HepG2 (cell line): Measurements from ENCODE around the gene MEF2A. TPM values are rescaled to one million over a fixed set of nuclear protein-coding genes. Genes with fewer than 3 reads are reported as not detected.

Source experiments
- ATAC-seq: fragments of 200-7000 bp; cut with Tn5 transposase; 3 replicates; pipeline ENCODE4 v1.9.1; 2020; ENCODE audit warnings: mild to moderate bottlenecking, moderate library complexity
- BruUV-seq: library from RNA; stranded (reverse); fragments of 400-500 nt; replicated peaks from 2 replicates; lab custom pipeline; 2021; lab: Mats Ljungman, UMichigan
- CTCF ChIA-PET: fragments of 300-600 bp; formaldehyde crosslinking; extraction: SDS; loops from one replicate; lab custom pipeline; 2021; ENCODE audit warnings: low total read pairs, inconsistent platforms, low intra/inter-chr PET ratio; lab: Yijun Ruan, JAX
- POLR2A ChIA-PET: fragments of 350-600 bp; sonication (Branson Sonifier 250); formaldehyde crosslinking; loops from one replicate; lab custom pipeline; 2020; ENCODE audit warnings: antibody characterized with exemption, inconsistent platforms; lab: Yijun Ruan, JAX
- DNase-seq: peaks from one replicate; pipeline ENCODE4 v3.0.0-alpha.2; 2015; ENCODE audit warnings: low spot score
- FAIRE-seq: peaks from 3 replicates; lab custom pipeline; 2011; peaks lifted over from hg19 to GRCh38; lab: Jason Lieb, UNC
- H2AFZ ChIP-seq: one replicate; pipeline ENCODE4 v1.6.1; 2011; ENCODE audit warnings: low read length, inconsistent platforms
- H3K27ac ChIP-seq: fragments of 300-600 bp; 3 replicates; pipeline ENCODE4 v1.8.0; 2011; ENCODE audit warnings: mixed run types, mild to moderate bottlenecking, mixed read lengths, low read length, inconsistent platforms; ENCODE audit not compliant: insufficient read depth; ENCODE audit errors: extremely low read length
- H3K27me3 ChIP-seq, 2 experiments: fragments of 200-600 bp in 1 of 2; 2 replicates in 1 of 2; 3 replicates in 1 of 2; pipeline versions ENCODE4 v1.6.0 to v1.8.0; 2011; ENCODE audit warnings: low read length in 2 of 2, mild to moderate bottlenecking in 2 of 2, moderate library complexity in 2 of 2, inconsistent platforms in 1 of 2; ENCODE audit not compliant: insufficient read depth in 2 of 2, control insufficient read depth in 1 of 2
- H3K36me3 ChIP-seq, 2 experiments: fragments of 200-600 bp in 1 of 2; replicated peaks in 1 of 2; 2 replicates in 1 of 2; 3 replicates in 1 of 2; pipeline versions ENCODE4 v1.5.1 to v1.8.0; 2011; ENCODE audit warnings: low read length in 2 of 2, inconsistent platforms in 1 of 2; ENCODE audit not compliant: insufficient read depth in 2 of 2, control insufficient read depth in 1 of 2
- H3K4me1 ChIP-seq: 2 replicates; pipeline ENCODE4 v1.5.1; 2012; ENCODE audit warnings: low read length, inconsistent platforms; ENCODE audit not compliant: insufficient read depth
- H3K4me2 ChIP-seq: 2 replicates; pipeline ENCODE4 v1.6.0; 2011; ENCODE audit warnings: low read depth, low read length, inconsistent platforms
- H3K4me3 ChIP-seq, 3 experiments: fragments of 200-600 bp in 1 of 3; sonication (generic), shearing (Covaris generic) in 1 of 3; replicated peaks in 1 of 3; 2 replicates each; pipeline ENCODE4 v1.5.1; 2011 to 2016; ENCODE audit warnings: low read length in 3 of 3, inconsistent platforms in 2 of 3, low read depth in 2 of 3, mild to moderate bottlenecking in 2 of 3, control low read depth in 1 of 3, mixed read lengths in 1 of 3; ENCODE audit not compliant: insufficient read depth in 1 of 3
- H3K79me2 ChIP-seq: one replicate; pipeline ENCODE4 v1.6.1; 2011; ENCODE audit warnings: low read length, inconsistent platforms; ENCODE audit not compliant: insufficient read depth
- H3K9ac ChIP-seq: 2 replicates; pipeline ENCODE4 v1.6.0; 2011; ENCODE audit warnings: mild to moderate bottlenecking, low read depth, low read length, inconsistent platforms; ENCODE audit not compliant: insufficient read depth
- H3K9me3 ChIP-seq: 2 replicates; pipeline ENCODE4 v1.5.1; 2012; ENCODE audit warnings: mild to moderate bottlenecking, low read length
- H4K20me1 ChIP-seq: 2 replicates; pipeline ENCODE4 v1.6.0; 2011; ENCODE audit warnings: inconsistent platforms, mild to moderate bottlenecking, low read length, moderate library complexity; ENCODE audit not compliant: insufficient read depth
- EHMT2 ChIP-seq: fragments of 200-600 bp; sonication (generic); IDR thresholded peaks from 2 replicates; pipeline ENCODE4 v1.7.0; 2017; ENCODE audit warnings: antibody characterized with exemption, low read depth, low read length, borderline replicate concordance
- JDP2 ChIP-seq: sonication (generic); formaldehyde crosslinking; IDR thresholded peaks from 2 replicates; pipeline ENCODE4 v1.8.1; 2022; ENCODE audit warnings: missing genetic modification reagents, borderline replicate concordance
- PRDM10 ChIP-seq: sonication (generic); formaldehyde crosslinking; IDR thresholded peaks from 2 replicates; pipeline ENCODE4 v1.4.0; 2020; ENCODE audit warnings: low read depth, missing genetic modification reagents
- PTBP1 ChIP-seq: fragments of 200-400 bp; formaldehyde crosslinking; IDR thresholded peaks from 2 replicates; pipeline ENCODE4 v1.6.1; 2018; ENCODE audit warnings: low read length, low read depth; ENCODE audit not compliant: poor library complexity, severe bottlenecking
- YEATS2 ChIP-seq: sonication (generic); formaldehyde crosslinking; IDR thresholded peaks from 2 replicates; pipeline ENCODE4 v1.4.0; 2020; ENCODE audit warnings: missing genetic modification reagents, borderline replicate concordance
- ZBTB34 ChIP-seq: sonication (generic); formaldehyde crosslinking; IDR thresholded peaks from 2 replicates; pipeline ENCODE4 v1.8.0; 2022; ENCODE audit warnings: mild to moderate bottlenecking, missing genetic modification reagents
- ZBTB43 ChIP-seq: sonication (generic); formaldehyde crosslinking; conservative IDR thresholded peaks from 2 replicates; pipeline ENCODE4 v1.4.0; 2020; ENCODE audit warnings: missing genetic modification reagents
- ZBTB8A ChIP-seq: sonication (generic); formaldehyde crosslinking; IDR thresholded peaks from 2 replicates; pipeline ENCODE4 v1.4.0; 2020; ENCODE audit warnings: mild to moderate bottlenecking, low read depth, missing genetic modification reagents, borderline replicate concordance
- ZNF432 ChIP-seq: sonication (generic); formaldehyde crosslinking; IDR thresholded peaks from 2 replicates; pipeline ENCODE4 v1.5.0; 2020; ENCODE audit warnings: missing genetic modification reagents, mild to moderate bottlenecking, borderline replicate concordance
- ZNF562 ChIP-seq: sonication (generic); formaldehyde crosslinking; IDR thresholded peaks from 2 replicates; pipeline ENCODE4 v1.8.0; 2022; ENCODE audit warnings: missing genetic modification reagents, borderline replicate concordance
- WGBS: methylation state at CpG from one replicate; pipeline ENCODE4 v1.1.6; 2017; ENCODE audit warnings: low lambda C conversion rate; 5-methylcytosine and 5-hydroxymethylcytosine counted together
- in situ Hi-C: cut with HindIII; loops from 2 replicates; pipeline ENCODE4 v1.10.0; 2017; ENCODE audit warnings: low pct_unique_long_range_greater_than_20kb; ENCODE audit not compliant: extremely low pct_ligation_motif_present
- intact Hi-C: fragments of 100-400 bp; cut with micrococcal nuclease; formaldehyde crosslinking; loops from one replicate; pipeline ENCODE4 v1.10.0; 2022; ENCODE audit not compliant: unreplicated experiment
- polyA plus RNA-seq, 8 experiments: library from polyadenylated mRNA; depleted of rRNA in 3 of 8; stranded (reverse) in 7 of 8; unstranded in 1 of 8; fragments of >200 nt; fragmentation: Illumina TruSeq in 4 of 8; extraction: Trizol in 4 of 8; gene quantifications; 2 replicates each; pipeline versions ENCODE4 v1.2.1 to v1.2.3, GENCODE V29; 2011 to 2016; ENCODE audit warnings: low read depth in 4 of 8, missing spikeins in 1 of 8, mixed read lengths in 1 of 8; ENCODE audit not compliant: insufficient read depth in 1 of 8
- total RNA-seq, 5 experiments: library from RNA; depleted of rRNA; stranded (reverse); fragments of >200 nt; fragmentation: Illumina TruSeq; extraction: Trizol; gene quantifications; 2 replicates each; pipeline ENCODE4 v1.2.3, GENCODE V29; 2016; ENCODE audit warnings: low read depth in 1 of 5

Gene MEF2A
- total and polyA plus RNA-seq, 2 of the 13 experiments (the other 11 are each of a cell fraction or from before 2014, with no cell fraction given) = 15.2 to 24.4 TPM

- CTCF ChIA-PET = no interaction called here
- Histone ChIP-seq H3K4me3 (no peak overlapping the region), H3K9me3 (no peaks in the 10 kb centered on the region), H3K79me2 (peaks cover 94% of the 10 kb centered on the region), H3K9ac (no peak overlapping the region), H4K20me1 (peaks cover 18% of the 10 kb centered on the region), H3K36me3 (no peaks in the 10 kb centered on the region), H3K27me3 (no peaks in the 10 kb centered on the region), H3K4me1 (peaks cover 9% of the 10 kb centered on the region), H3K27ac (no peak overlapping the region), H3K4me2 (no peak overlapping the region), H2AFZ (no peak overlapping the region)
- POLR2A ChIA-PET = no interaction called here
- intact Hi-C loops (no loop called here), in situ Hi-C loops (no loop called here)
- FAIRE-seq (no peak), ATAC-seq (no peak), DNase-seq (no peak)
- no TSS peak for BruUV-seq
- TF ChIP-seq ZBTB8A (no peak), ZNF432 (CRISPR knock-in tag) (no peak)
Observed at GRCh38 chr15:99578809-99579208, 13.0 kb downstream of the MEF2A start.

- intact Hi-C loops (no loop called here), in situ Hi-C loops (no loop called here)
- Histone ChIP-seq H3K36me3 (no peaks in the 10 kb centered on the region), H2AFZ (no peak overlapping the region), H3K4me2 (no peak overlapping the region), H3K4me1 (no peaks in the 10 kb centered on the region), H3K9ac (no peak overlapping the region), H3K27me3 (no peaks in the 10 kb centered on the region), H3K4me3 (no peak overlapping the region), H3K9me3 (0 out of 2 replicates have a peak, but pooled peaks cover 6% of the 10 kb centered on the region), H4K20me1 (peaks cover 15% of the 10 kb centered on the region), H3K79me2 (peaks cover 94% of the 10 kb centered on the region), H3K27ac (no peak overlapping the region)
- ChIA-PET CTCF (no interaction called here), POLR2A (no interaction called here)
- DNase-seq (no peak), FAIRE-seq (no peak), ATAC-seq (no peak)
- WGBS = 92% methylated on average over 3 of the region's 3 CpGs
- no TSS peak for BruUV-seq
- TF ChIP-seq ZBTB34 (CRISPR knock-in tag) = no peak
- TF ChIP-seq PTBP1 = no peak
- TF ChIP-seq YEATS2 = no peak
- TF ChIP-seq EHMT2 = no peak
- no peak for TF ChIP-seq PRDM10 (CRISPR knock-in tag)
- TF ChIP-seq ZBTB43 = no peak
- TF ChIP-seq ZNF562 (CRISPR knock-in tag) = no peak
- TF ChIP-seq JDP2 = no peak
Observed at GRCh38 chr15:99580076-99580475, 14.3 kb downstream of the MEF2A start.
